HG02798 (cell line): ENCODE measurements around the gene IER5L.

Source experiments
- ATAC-seq: cut with Tn5 transposase; IDR thresholded peaks from one replicate; pipeline ENCODE4 v1.9.1; 2021; ENCODE audit warnings: mild to moderate bottlenecking; ENCODE audit not compliant: unreplicated experiment, poor library complexity

The IER5L gene

DNA sequence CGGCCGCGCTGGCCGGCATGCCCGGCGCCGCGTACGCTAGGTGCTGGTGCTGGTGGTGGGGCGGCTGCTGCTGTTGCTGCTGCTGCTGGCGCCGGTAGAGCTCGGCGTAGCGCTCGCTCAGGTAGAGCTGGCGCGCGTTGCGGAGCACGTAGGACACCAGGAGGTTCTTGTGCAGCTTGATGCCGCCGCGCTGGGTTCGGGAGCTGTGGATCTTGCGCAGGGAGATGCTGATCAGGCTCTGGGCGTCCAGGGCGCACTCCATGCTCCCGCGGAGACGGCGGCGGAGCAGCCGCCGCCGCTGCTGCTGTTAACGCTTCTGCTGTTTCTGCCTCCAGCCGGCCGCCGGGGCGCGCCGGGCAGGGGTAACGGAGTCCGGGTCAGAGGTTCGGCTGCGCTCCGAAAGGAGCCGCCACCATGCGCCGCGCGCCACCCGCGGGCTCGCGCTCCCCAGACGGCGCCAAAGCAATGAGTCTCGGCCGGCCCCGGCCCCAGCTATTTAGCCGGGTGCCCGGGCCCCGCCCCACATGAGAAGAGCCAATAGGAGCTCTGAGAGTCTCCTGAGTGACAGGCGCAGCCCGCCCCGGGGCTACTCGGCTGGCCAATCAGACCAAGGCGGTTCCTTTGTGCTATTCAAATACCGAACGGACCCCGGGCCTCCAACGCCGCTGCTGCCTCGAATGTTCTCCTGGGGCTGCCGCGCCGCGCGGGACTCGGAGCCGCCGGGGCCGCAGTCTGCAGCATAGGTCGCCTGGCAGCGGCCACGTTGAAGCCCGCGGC is at the start of gene IER5L:
IER5L (minus strand) TSS at position 471 of the 777 bp plus-strand sequence; CDS start at position 262, 209 bp downstream.
- peak; percentile 86 for ATAC-seq

DNA sequence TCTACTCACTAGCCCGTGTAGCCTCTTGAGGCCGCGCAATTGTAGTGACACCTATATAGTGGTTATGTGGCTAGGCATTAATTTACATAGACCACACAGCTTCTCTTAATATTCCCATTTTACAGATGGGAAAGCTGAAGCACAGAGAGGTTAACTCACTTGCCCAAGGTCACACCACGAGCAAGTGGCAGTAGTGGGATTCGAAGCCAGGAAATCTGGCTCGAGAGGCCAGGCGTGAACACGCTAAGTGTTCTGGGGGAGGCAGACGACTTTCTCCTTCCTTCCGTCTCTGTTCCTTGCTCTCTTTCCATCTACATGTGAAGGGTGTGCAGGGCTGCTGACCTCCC is 49.8 kb upstream of the IER5L start:
- ATAC-seq = no peak

DNA sequence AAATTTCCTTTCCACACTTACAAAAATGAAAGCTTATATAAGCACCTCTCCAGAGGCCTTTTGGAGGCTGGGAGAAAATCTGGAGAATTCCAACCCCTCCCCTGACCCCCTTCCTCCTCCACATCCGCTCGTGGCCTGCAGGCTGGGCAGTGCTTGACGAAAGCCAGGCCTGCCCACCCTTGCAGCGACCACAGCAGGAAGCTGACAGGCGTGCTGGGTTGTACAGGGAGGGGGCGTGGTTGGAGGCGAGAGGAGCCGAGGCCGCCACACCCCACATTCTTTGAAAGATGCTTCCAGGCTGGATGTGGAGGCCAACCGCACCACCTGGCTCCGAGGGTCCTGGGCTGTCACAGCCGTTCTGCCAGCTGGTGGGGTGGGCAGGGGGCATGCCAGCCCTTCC is 47.8 kb upstream of the IER5L start:
- ATAC-seq = no peak

- ATAC-seq = no peak
These were observed 47.4 kb upstream of the IER5L start for GRCh38 chr9:129225490-129225778.

- ATAC-seq = no peak
These were observed 46.8 kb upstream of the IER5L start for GRCh38 chr9:129224618-129225489.

DNA sequence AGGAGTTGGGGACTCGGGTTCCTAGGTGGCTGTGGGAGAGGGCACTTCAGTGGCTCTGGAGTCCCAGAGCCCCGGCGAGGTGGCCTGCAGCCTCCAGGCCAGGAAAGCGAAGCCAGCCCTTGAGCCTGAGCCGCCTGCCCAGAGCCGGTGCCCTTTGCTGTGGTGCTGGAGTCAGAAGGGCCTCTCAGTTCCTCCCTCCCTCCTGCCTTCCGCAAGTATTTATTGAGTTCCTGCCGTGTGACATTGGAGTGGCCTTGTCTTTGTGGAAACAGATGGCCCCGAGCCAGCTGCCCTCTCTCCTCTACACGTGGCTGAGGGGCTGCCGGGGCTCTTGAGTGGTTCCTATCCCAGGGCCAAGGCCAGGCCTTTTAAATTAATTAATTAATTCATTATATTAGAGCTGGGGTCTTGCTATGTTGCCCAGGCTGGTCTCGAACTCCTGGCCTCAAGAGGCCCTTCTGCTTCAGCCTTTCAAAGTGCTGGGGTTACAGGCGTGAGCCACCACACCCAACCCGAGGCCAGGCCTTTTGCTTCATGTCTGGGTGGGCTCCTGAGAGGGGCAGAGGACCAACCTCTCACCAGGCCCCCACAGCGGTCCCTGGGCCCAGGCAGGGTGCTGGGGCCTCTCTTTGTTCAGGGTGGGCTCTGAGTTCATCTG is 45.6 kb upstream of the IER5L start:
- ATAC-seq = no peak

DNA sequence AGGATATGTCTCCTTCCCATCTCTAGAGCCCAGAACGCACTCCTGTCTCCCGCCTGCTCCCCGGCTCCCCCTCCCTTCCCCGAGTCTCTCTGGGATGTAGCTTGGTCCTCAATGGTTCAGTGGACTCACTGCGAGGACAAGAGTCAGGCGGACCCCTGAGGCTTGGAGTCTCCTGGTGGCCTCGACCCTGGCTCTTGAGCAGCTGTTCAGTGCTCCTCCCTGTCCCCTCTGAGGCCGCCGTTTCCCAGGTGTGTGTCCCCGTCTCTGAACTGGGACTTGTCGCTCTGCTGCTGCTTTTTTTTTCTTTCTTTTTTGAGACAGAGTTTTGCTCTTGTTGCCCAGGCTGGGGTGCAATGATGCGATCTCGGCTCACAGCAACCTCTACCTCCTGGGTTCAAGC is 44.8 kb upstream of the IER5L start:
- ATAC-seq = no peak

GRCh38 chr9:129221979-129222635 is 44.0 kb upstream of the IER5L start:
- ATAC-seq = no peak

DNA sequence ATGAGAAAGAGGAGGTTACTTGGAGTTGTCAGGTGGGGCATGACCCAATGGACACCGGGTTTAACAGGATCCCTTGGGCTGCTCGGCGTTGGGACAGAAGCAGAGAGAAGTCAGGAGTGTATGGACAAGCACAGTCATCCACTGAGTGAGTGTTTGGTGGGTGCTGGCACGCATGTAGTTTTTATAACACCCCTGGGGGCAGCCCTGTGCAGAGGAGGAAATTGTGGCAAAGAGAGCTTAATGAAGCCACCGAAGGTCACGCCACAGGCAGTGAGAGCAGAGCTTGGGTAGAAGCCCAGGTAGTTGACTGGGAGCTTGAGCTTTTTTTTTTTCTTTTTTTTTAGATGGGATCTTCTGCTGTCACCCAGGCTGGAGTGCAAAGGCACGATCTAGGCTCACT is 43.2 kb upstream of the IER5L start:
- no peak for ATAC-seq

DNA sequence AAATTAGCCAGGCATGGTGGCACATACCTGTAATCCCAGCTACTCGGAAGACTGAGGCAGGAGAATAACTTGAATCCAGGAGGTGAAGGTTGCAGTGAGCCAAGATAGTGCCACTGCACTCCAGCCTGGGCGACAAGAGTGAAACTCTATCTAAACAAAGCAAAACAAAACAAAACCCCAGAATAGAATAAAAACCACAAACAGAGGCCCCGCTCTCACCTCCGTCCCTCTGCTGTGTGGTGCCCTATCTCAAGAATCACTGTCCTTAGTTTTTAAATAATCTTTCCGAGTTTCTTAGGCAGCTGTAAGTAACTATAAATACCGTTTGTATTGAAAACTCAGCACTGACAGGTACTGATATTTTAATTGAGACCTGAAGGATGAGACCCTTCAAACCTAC is 42.7 kb upstream of the IER5L start:
- ATAC-seq = no peak

- no peak for ATAC-seq
These were observed 40.9 kb upstream of the IER5L start for GRCh38 chr9:129218918-129219317.

- no peak for ATAC-seq
These were observed 40.2 kb upstream of the IER5L start for GRCh38 chr9:129218272-129218625.

GRCh38 chr9:129213551-129213950 is 35.5 kb upstream of the IER5L start:
- ATAC-seq = no peak

DNA sequence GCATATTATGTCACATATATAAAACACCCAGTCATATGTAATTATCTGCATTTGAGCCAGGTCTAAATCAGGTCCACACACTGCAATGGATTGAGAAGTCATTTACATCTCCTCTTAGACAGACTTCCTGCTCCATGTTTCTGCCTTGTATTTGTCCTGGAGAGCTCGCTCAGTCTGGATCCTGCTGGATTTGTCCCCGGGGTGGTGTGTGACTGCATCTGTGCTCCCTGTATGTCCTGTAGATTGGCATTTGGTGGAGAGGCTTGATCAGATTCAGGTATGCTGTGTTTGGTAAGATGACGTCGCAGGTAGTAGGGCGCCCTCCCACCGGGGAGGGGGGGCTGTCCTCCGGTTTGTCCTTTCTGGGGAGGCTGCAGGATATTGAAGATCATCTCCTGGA is 33.6 kb upstream of the IER5L start:
- ATAC-seq = no peak

GRCh38 chr9:129210125-129210524 is 32.1 kb upstream of the IER5L start:
- ATAC-seq = no peak

- no peak for ATAC-seq
These were observed 31.5 kb upstream of the IER5L start for GRCh38 chr9:129209580-129209979.

DNA sequence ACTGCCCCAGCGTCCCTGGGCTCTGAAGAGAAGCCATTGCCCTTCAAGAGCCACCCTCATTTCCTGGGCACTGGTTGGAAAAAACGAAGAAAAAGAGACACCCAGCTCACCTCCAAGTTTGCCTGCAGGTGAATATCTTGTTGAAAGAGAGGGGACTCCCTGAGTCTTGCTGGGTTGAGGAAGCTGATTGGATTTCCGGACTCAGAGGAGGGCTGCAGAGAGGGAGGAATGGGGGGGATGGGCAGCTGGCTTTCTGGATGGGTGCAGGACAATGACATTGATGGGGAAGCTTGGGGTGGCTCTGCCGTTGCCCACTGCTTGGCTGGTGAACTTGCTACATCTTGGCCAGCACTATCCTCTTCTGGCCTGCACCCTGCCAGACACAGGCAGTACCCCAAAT is 31.0 kb upstream of the IER5L start:
- no peak for ATAC-seq

DNA sequence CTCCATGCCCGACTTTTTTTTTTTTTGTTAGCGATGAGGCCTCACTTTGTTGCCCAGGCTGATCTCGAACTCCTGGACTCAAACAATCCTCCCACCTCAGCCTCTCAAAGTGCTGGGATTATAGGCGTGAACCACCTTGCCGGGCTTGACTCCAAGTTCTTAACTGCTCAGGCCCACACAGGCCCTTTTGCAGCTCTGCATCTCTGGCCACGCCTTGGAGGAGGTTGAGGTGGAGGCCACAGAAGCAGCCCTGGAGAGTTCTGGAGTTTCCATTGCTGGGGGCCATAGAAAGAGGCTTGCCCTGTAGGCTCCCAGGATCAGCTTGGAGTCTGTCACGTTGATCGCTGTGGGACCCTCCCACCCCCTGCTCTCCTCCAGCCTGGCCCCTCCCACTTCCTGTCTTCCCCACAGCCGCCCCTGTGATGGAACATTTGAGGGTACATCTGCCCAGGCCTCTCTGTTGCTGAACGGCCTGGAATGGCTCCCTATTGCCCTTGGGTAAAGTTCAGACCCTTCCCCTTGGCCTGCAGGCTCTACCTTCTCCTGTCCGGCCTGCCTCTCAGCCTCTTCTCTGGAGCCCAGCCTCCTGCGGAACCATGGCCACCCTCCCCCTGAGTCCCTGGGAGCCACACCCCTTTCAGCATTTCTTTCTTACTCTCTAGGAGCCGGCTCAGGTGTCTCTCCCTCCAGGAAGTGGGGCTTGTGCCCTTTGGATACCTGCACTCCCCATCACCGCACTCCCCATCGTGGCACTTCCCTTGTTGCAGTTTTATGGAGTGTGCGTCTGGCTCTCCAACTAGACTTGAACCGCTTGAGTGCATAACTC is 30.4 kb upstream of the IER5L start:
- no peak for ATAC-seq

DNA sequence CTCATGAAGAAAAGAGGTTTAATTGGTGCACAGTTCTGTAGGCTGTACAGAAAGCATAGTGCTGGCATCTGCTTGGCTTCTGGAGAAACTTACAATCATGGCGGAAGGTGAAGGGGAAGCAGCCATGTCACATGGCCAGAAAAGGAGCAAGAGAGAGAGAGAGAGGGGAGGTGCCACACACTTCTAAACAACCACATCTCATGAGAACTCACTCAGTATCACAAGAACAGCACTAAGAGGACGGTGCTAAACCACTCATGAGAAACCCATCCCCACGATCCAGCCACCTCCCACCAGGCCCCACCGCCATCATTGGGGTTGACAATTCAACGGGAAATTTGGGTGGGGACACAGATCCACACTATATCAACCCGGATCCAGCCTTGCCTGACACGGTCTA is 28.8 kb upstream of the IER5L start:
- ATAC-seq = no peak

DNA sequence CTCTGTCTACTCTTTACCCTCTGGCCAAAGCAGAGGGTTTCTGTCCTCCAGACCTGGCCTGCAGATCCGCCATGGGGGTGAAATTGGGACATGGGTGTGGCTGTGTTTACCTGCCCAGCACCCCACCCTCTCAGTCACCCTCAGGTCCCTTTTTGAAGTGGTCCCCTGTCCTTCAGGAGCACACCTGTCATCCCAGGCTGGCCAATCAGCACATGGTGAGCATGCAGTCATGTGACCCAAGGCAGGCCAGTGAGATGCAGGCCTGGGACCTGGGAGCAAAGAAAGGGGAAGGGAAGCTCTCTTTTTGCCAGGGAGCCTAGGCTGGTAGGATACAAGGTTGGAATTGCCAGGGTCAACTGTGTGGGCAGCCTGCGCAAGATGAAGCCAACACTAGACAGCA is 28.3 kb upstream of the IER5L start:
- ATAC-seq = no peak
